Natural killer cell treated with Interleukin-12 subunit alpha and Interleukin-12 subunit beta and Interleukin-15 and Interleukin-18, amount 100 ng/mL, for 72 hours (primary cell): ENCODE data around the gene SCIN. TPM values are rescaled to one million over a fixed set of nuclear protein-coding genes. Genes with fewer than 3 reads are reported as not detected.
"Not testable (repeated sequence)": the region's sequence is repeated elsewhere in the genome, so short reads cannot be mapped to it uniquely, and the experiment has no call there.

Experiments used
- ATAC-seq, 2 donors: fragments of 150-1000 bp; cut with Tn5 transposase in 1 of 2; sonication (Bioruptor Pico), chemical (Tn5 transposase) in 1 of 2; 2 replicates each; pipeline ENCODE4 v1.10.0; 2021
- DNase-seq: peaks from one replicate; pipeline ENCODE4 v3.0.0; 2022; ENCODE audit warnings: low spot score
- H3K27ac Mint-ChIP-seq, 2 donors: 1 replicate in 1 of 2; 2 replicates in 1 of 2; pipeline ENCODE4 v1.8.0; 2022; ENCODE audit warnings: mixed read lengths in 2 of 2, mild to moderate bottlenecking in 1 of 2, moderate library complexity in 1 of 2
- H3K27me3 Mint-ChIP-seq, 2 donors: 1 replicate in 1 of 2; 2 replicates in 1 of 2; pipeline ENCODE4 v1.8.0; 2022; ENCODE audit warnings: mixed read lengths in 2 of 2
- H3K36me3 Mint-ChIP-seq: one replicate; pipeline ENCODE4 v1.8.0; 2022; ENCODE audit warnings: mixed read lengths
- H3K4me1 Mint-ChIP-seq, 2 donors: 1 replicate in 1 of 2; 2 replicates in 1 of 2; pipeline ENCODE4 v1.8.0; 2022; ENCODE audit warnings: low read depth in 2 of 2, mixed read lengths in 2 of 2, mild to moderate bottlenecking in 1 of 2
- H3K4me3 Mint-ChIP-seq: one replicate; pipeline ENCODE4 v1.8.0; 2022; ENCODE audit warnings: mixed read lengths
- H3K9me3 Mint-ChIP-seq: 2 replicates; pipeline ENCODE4 v1.8.0; 2022; ENCODE audit warnings: mixed read lengths
- total RNA-seq, 2 donors: library from RNA; stranded (reverse); gene quantifications; one replicate each; pipeline ENCODE4 v1.2.3, GENCODE V29; 2022

Gene SCIN
- total RNA-seq, 2 donors from 2014 or later: not detected

- Mint-ChIP-seq H3K27me3 (no peaks in the 10 kb centered on the region), H3K4me1 (no peaks in the 10 kb centered on the region), H3K4me3 (no peak overlapping the region), H3K27ac (no peak overlapping the region), H3K36me3 (no peaks in the 10 kb centered on the region), H3K9me3 (no peaks in the 10 kb centered on the region)
- DNase-seq (no peak), ATAC-seq (no peak)
These were observed 83.0 kb downstream of the SCIN start for GRCh38 chr7:12653518-12653917.

- Mint-ChIP-seq H3K36me3 (no peaks in the 10 kb centered on the region), H3K4me1 (no peaks in the 10 kb centered on the region), H3K9me3 (no peaks in the 10 kb centered on the region), H3K27me3 (peaks cover 0 to 1% of the 10 kb centered on the region in 2 donors), H3K4me3 (no peak overlapping the region), H3K27ac (no peak overlapping the region)
- ATAC-seq: no peak
- no peak for DNase-seq
These were observed 84.6 kb downstream of the SCIN start for GRCh38 chr7:12655161-12655560.

GRCh38 chr7:12660423-12660822 is 89.9 kb downstream of the SCIN start:
- H3K4me3 Mint-ChIP-seq, H3K36me3 Mint-ChIP-seq, DNase-seq, ATAC-seq, H3K4me1 Mint-ChIP-seq, H3K27me3 Mint-ChIP-seq, H3K27ac Mint-ChIP-seq, H3K9me3 Mint-ChIP-seq: not testable (repeated sequence)

- not testable (repeated sequence) for H3K4me3 Mint-ChIP-seq, H3K36me3 Mint-ChIP-seq, H3K27me3 Mint-ChIP-seq, H3K4me1 Mint-ChIP-seq, H3K9me3 Mint-ChIP-seq, DNase-seq, H3K27ac Mint-ChIP-seq, ATAC-seq
These were observed 90.5 kb downstream of the SCIN start for GRCh38 chr7:12660986-12661385.

GRCh38 chr7:12661581-12661980 is 91.1 kb downstream of the SCIN start:
- Mint-ChIP-seq H3K36me3 (no peaks in the 10 kb centered on the region), H3K9me3 (no peaks in the 10 kb centered on the region), H3K4me3 (no peak overlapping the region), H3K27ac (no peak overlapping the region), H3K27me3 (peaks cover 0 to 3% of the 10 kb centered on the region in 2 donors), H3K4me1 (no peaks in the 10 kb centered on the region)
- DNase-seq (no peak), ATAC-seq (no peak)

GRCh38 chr7:12670000-12670729 is 99.6 kb downstream of the SCIN start:
- H3K4me1 Mint-ChIP-seq: peaks cover 4 to 5% of the 10 kb centered on the region in 2 donors
- H3K4me3 Mint-ChIP-seq: no peak overlapping the region
- no peaks in the 10 kb centered on the region for H3K36me3 Mint-ChIP-seq
- H3K27me3 Mint-ChIP-seq: no peaks in the 10 kb centered on the region
- no peaks in the 10 kb centered on the region for H3K9me3 Mint-ChIP-seq
- H3K27ac Mint-ChIP-seq: no peak overlapping the region
- ATAC-seq (no peak), DNase-seq (no peak)

GRCh38 chr7:12670743-12671520 is 100.4 kb downstream of the SCIN start:
- ATAC-seq: no peak
- Mint-ChIP-seq H3K4me3 (no peak overlapping the region), H3K9me3 (no peaks in the 10 kb centered on the region), H3K36me3 (no peaks in the 10 kb centered on the region), H3K27me3 (no peaks in the 10 kb centered on the region), H3K27ac (no peak overlapping the region), H3K4me1 (peaks cover 7 to 8% of the 10 kb centered on the region in 2 donors)
- DNase-seq: no peak

- not testable (repeated sequence) for H3K4me3 Mint-ChIP-seq, DNase-seq, H3K4me1 Mint-ChIP-seq, H3K27me3 Mint-ChIP-seq, H3K36me3 Mint-ChIP-seq, ATAC-seq, H3K9me3 Mint-ChIP-seq, H3K27ac Mint-ChIP-seq
These were observed 102.9 kb downstream of the SCIN start for GRCh38 chr7:12673436-12673835.

GRCh38 chr7:12674053-12674452 is 103.5 kb downstream of the SCIN start:
- ATAC-seq (no peak), DNase-seq (no peak)
- Mint-ChIP-seq H3K27me3 (no peaks in the 10 kb centered on the region), H3K4me3 (no peak overlapping the region), H3K9me3 (no peaks in the 10 kb centered on the region), H3K4me1 (peaks cover 7 to 8% of the 10 kb centered on the region in 2 donors), H3K27ac (no peak overlapping the region), H3K36me3 (no peaks in the 10 kb centered on the region)

- Mint-ChIP-seq H3K4me1 (peaks cover 7 to 8% of the 10 kb centered on the region in 2 donors), H3K27me3 (no peaks in the 10 kb centered on the region), H3K4me3 (no peak overlapping the region), H3K36me3 (no peaks in the 10 kb centered on the region), H3K9me3 (no peaks in the 10 kb centered on the region), H3K27ac (no peak overlapping the region)
- DNase-seq: no peak
- peak; percentile 64 to 75 for ATAC-seq
These were observed 104.3 kb downstream of the SCIN start for GRCh38 chr7:12674861-12675260.

- DNase-seq (no peak), ATAC-seq (no peak)
- H3K27me3 Mint-ChIP-seq: no peaks in the 10 kb centered on the region
- H3K36me3 Mint-ChIP-seq: no peaks in the 10 kb centered on the region
- no peak overlapping the region for H3K27ac Mint-ChIP-seq
- H3K4me1 Mint-ChIP-seq: peaks cover 19 to 23% of the 10 kb centered on the region in 2 donors
- no peaks in the 10 kb centered on the region for H3K9me3 Mint-ChIP-seq
- H3K4me3 Mint-ChIP-seq: no peak overlapping the region
These were observed 113.4 kb downstream of the SCIN start for GRCh38 chr7:12683678-12684585.

GRCh38 chr7:12684733-12685132 is 114.2 kb downstream of the SCIN start:
- no peak overlapping the region for H3K27ac Mint-ChIP-seq
- H3K4me1 Mint-ChIP-seq: peaks cover 19 to 31% of the 10 kb centered on the region in 2 donors
- no peak overlapping the region for H3K4me3 Mint-ChIP-seq
- H3K9me3 Mint-ChIP-seq: no peaks in the 10 kb centered on the region
- no peaks in the 10 kb centered on the region for H3K27me3 Mint-ChIP-seq
- ATAC-seq (no peak), DNase-seq (no peak)
- no peaks in the 10 kb centered on the region for H3K36me3 Mint-ChIP-seq

- DNase-seq: no peak
- Mint-ChIP-seq H3K9me3 (no peaks in the 10 kb centered on the region), H3K27ac (peak overlapping the region; percentile 54 to 85), H3K27me3 (no peaks in the 10 kb centered on the region), H3K4me3 (peak overlapping the region; percentile 93), H3K4me1 (peaks cover 19 to 33% of the 10 kb centered on the region in 2 donors), H3K36me3 (no peaks in the 10 kb centered on the region)
- no peak for ATAC-seq
These were observed 115.0 kb downstream of the SCIN start for GRCh38 chr7:12685550-12685949.
